Measurements from ENCODE around the gene PKM.

PKM gene

DNA sequence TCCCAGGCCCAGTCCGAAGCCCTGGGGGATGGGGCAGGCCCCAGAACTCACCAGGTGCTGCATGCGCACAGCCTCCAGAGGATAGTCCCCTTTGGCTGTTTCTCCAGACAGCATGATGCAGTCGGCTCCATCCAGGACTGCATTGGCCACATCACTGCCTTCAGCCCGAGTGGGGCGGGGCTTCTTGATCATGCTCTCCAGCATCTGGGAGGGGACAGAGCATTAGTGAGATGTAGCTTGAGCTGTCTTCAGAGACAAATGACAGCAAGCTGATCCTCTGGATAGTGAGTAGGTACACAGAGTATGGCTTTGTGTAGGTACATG, 24.4 kb downstream of the PKM start:
- ChIA-PET POLR2A (no interaction called here), CTCF (interaction anchor here (1.6 to 6.2 kb wide), 3 partner anchors 7 to 50 kb away, joined by 4 to 41 read pairs (median 4); partner anchors contain the start of gene GRAMD2A)
- DNase-seq (ENCODE audit: low read depth, low spot score) = no peak
- H3K4me3 ChIP-seq (ENCODE audit: low read depth, low read length) = no peak overlapping the region
- no peak for TF ChIP-seq CTCF (IDR thresholded peaks at IDR 0.05; ENCODE audit: insufficient read depth, low read length, missing control alignments)

DNA sequence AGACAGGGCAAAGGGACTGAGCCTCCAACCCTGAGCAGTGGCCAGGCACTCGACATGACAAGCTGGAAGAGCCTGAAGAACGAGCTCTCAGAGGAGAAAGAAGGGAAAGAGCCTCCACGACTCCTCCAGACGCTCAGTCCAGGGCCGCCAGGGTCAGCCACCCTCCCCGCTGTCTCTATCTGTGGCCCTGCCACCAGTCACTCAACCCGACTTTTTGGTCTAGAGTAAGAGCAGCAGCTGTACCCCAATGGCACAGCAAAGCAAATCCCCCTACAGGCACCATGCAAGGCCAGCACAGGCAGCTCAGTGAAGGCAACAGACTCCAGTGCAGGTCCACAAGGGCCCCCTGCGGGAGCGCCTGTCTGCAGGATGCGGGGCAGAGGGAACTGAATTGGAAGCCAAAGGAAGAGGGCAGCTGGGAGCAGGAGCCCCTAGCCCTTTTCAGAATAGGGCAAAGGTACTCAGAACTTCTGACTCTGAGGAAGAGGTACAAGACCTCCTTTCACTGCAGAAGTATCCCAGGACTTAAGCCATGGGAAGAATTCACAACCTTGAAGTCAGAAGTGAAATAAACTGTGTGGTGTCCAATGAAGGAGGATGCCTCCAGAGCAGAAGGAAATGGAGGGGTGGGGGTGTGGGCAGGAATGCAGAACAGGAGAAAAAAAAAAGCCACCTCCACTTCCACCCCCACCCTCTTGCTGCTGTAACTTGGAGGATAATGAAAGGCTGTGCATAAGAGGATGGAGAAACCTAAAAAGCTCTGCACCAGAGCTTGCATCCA, 24.9 kb downstream of the PKM start:
- ChIA-PET CTCF (interaction anchor here (1.6 to 6.2 kb wide), 3 partner anchors 8 to 50 kb away, joined by 4 to 41 read pairs (median 4); partner anchors contain the start of gene GRAMD2A), POLR2A (no interaction called here)
- no peak overlapping the region for H3K4me3 ChIP-seq (ENCODE audit: low read depth, low read length)
- TF ChIP-seq CTCF (IDR thresholded peaks at IDR 0.05; ENCODE audit: insufficient read depth, low read length, missing control alignments) = no peak
- no peak for DNase-seq (ENCODE audit: low read depth, low spot score)

GRCh38 chr15:72205273-72205672, 25.7 kb downstream of the PKM start:
- DNase-seq (ENCODE audit: low read depth, low spot score) = no peak
- POLR2A ChIA-PET = no interaction called here
- no peak overlapping the region for H3K4me3 ChIP-seq (ENCODE audit: low read depth, low read length)
- CTCF ChIA-PET = interaction anchor here (0.6 to 1.6 kb wide), 2 partner anchors 9 to 367 kb away, joined by 3 to 4 read pairs; no protein-coding TSS in a partner anchor
- no peak for TF ChIP-seq CTCF (IDR thresholded peaks at IDR 0.05; ENCODE audit: insufficient read depth, low read length, missing control alignments)

DNA sequence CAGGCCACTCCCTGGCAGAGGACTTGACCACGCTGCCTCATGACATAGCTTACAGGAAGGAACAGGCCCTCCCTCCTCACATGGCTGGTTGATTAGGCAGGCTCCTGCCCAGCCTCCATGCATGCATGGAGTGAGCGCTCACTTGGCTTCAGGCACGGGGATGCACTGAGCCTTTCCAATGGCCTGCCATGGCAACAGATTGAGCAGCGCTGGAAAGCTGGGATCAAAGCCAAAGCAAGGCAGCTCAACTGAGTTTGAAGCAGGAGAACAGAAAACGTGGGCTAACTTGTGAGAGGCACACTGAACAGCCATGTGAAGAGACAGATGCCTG, 27.5 kb downstream of the PKM start:
- H3K4me3 ChIP-seq (ENCODE audit: low read depth, low read length) = no peak overlapping the region
- CTCF ChIA-PET = interaction anchor here (1.4 to 1.8 kb wide), 2 partner anchors 24 to 70 kb away, joined by 6 to 8 read pairs; no protein-coding TSS in a partner anchor
- TF ChIP-seq CTCF (IDR thresholded peaks at IDR 0.05; ENCODE audit: insufficient read depth, low read length, missing control alignments) = no peak
- DNase-seq (ENCODE audit: low read depth, low spot score) = peak; percentile 64
- POLR2A ChIA-PET = interaction anchor here (0.5 to 1.4 kb wide), 3 partner anchors 21 to 27 kb away, joined by 3 to 8 read pairs (median 6); partner anchors contain the start of gene PKM

DNA sequence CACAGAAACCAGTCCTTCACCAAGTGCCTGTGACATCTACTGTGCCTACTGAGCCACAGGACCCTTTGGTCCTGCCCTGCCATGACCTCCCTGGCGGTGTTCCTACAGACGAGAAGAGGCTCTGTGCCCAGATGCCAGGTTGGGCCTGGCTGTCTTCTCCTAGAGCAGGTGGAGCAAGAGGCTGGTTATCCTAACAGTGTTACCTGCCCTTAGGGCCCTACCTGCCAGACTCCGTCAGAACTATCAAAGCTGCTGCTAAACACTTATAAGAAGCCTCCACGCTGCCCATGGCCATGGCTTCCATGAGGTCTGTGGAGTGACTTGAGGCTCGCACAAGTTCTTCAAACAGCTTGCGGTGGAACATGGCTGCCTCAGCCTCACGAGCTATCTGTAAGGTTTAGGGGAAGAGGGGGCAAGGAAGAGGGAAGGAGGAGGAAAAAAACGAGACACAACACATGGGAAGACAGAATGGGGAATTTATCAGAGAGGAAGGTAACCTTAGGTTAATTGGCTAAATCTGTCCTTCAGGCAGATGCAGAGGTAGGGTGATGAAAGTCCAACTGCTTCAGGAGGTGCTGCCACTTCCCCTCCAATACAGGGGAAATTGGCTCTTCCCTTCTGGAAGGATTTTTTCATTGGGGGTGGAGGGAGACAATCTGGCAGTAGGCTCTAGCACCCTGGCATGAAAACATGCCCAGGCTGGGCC, 28.0 kb downstream of the PKM start:
- CTCF ChIA-PET = interaction anchor here (1.4 to 1.8 kb wide), 2 partner anchors 24 to 71 kb away, joined by 6 to 8 read pairs; no protein-coding TSS in a partner anchor
- no peak for DNase-seq (ENCODE audit: low read depth, low spot score)
- TF ChIP-seq CTCF (IDR thresholded peaks at IDR 0.05; ENCODE audit: insufficient read depth, low read length, missing control alignments) = no peak
- POLR2A ChIA-PET = interaction anchor here (0.5 to 1.4 kb wide), 3 partner anchors 22 to 27 kb away, joined by 3 to 8 read pairs (median 6); partner anchors contain the start of gene PKM
- H3K4me3 ChIP-seq (ENCODE audit: low read depth, low read length) = no peak overlapping the region

DNA sequence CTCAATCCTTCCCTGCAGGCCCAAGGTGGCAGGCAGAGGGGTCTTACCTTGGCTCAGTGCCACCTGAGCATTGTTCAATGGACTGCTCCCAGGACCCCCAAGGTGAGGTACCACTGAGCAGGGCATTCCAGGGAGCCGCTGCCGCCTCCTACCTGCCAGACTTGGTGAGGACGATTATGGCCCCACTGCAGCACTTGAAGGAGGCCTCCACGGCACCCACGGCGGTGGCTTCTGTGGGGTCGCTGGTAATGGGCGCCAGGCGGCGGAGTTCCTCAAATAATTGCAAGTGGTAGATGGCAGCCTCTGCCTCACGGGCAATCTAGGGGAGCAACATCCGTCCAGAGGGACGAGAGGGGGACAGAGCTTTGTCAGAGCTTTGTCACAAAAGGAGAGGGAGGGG, 28.7 kb downstream of the PKM start:
- no peak for TF ChIP-seq CTCF (IDR thresholded peaks at IDR 0.05; ENCODE audit: insufficient read depth, low read length, missing control alignments)
- ChIA-PET CTCF (interaction anchor here (1.4 to 3.8 kb wide), 4 partner anchors 19 to 72 kb away, joined by 3 to 24 read pairs (median 7); no protein-coding TSS in a partner anchor), POLR2A (no interaction called here)
- no peak for DNase-seq (ENCODE audit: low read depth, low spot score)
- H3K4me3 ChIP-seq (ENCODE audit: low read depth, low read length) = no peak overlapping the region
